Keratinocyte (primary cell): ENCODE results near the gene FAM184B. TPM values are rescaled to one million over a fixed set of nuclear protein-coding genes. Genes with fewer than 3 reads are reported as not detected.

Source experiments
- DNase-seq: peaks from one replicate; pipeline ENCODE4 v3.0.0-alpha.2; 2011; ENCODE audit warnings: low read depth, missing footprints, low spot score
- FAIRE-seq: peaks from 2 replicates; lab custom pipeline; 2011; peaks lifted over from hg19 to GRCh38; lab: Jason Lieb, UNC
- H2AFZ ChIP-seq: 2 replicates; pipeline ENCODE4 v1.6.0; 2012; ENCODE audit warnings: low read length, control low read depth, inconsistent platforms; ENCODE audit not compliant: control insufficient read depth
- H3K27ac ChIP-seq: 2 replicates; pipeline ENCODE4 v1.5.1; 2011; ENCODE audit warnings: low read length; ENCODE audit not compliant: control insufficient read depth, insufficient read depth
- H3K27me3 ChIP-seq: 3 replicates; pipeline ENCODE4 v1.6.0; 2011; ENCODE audit warnings: low read length; ENCODE audit not compliant: control insufficient read depth, insufficient read depth; ENCODE audit errors: extremely low read depth
- H3K36me3 ChIP-seq, 2 experiments: 2 replicates in 1 of 2; 3 replicates in 1 of 2; pipeline ENCODE4 v1.5.1; 2011; ENCODE audit warnings: low read length in 2 of 2, mild to moderate bottlenecking in 1 of 2; ENCODE audit not compliant: control insufficient read depth in 2 of 2, insufficient read depth in 2 of 2; ENCODE audit errors: extremely low read depth in 1 of 2
- H3K4me1 ChIP-seq: 3 replicates; pipeline ENCODE4 v1.5.1; 2011; ENCODE audit warnings: low read length; ENCODE audit not compliant: control insufficient read depth, insufficient read depth; ENCODE audit errors: extremely low read depth
- H3K4me2 ChIP-seq: 3 replicates; pipeline ENCODE4 v1.6.0; 2011; ENCODE audit warnings: low read depth, low read length; ENCODE audit not compliant: control insufficient read depth, insufficient read depth; ENCODE audit errors: extremely low read depth
- H3K4me3 ChIP-seq, 3 experiments: fragments of 200-600 bp in 1 of 3; sonication (generic) in 1 of 3; 2 replicates in 2 of 3; 3 replicates in 1 of 3; pipeline ENCODE4 v1.5.1; 2011 to 2016; ENCODE audit warnings: low read length in 3 of 3, mild to moderate bottlenecking in 3 of 3, control low read depth in 2 of 3, inconsistent platforms in 1 of 3, low read depth in 1 of 3, mixed read lengths in 1 of 3, mixed run types in 1 of 3, moderate library complexity in 1 of 3; ENCODE audit not compliant: control insufficient read depth in 2 of 3, insufficient read depth in 2 of 3; ENCODE audit errors: extremely low read depth in 1 of 3
- H3K79me2 ChIP-seq: 2 replicates; pipeline ENCODE4 v1.6.0; 2012; ENCODE audit warnings: low read length; ENCODE audit not compliant: control insufficient read depth, insufficient read depth
- H3K9ac ChIP-seq: 3 replicates; pipeline ENCODE4 v1.6.0; 2011; ENCODE audit warnings: low read length; ENCODE audit not compliant: control insufficient read depth, insufficient read depth; ENCODE audit errors: extremely low read depth
- H3K9me1 ChIP-seq: 3 replicates; pipeline ENCODE4 v1.6.0; 2011; ENCODE audit warnings: low read length; ENCODE audit not compliant: control insufficient read depth, insufficient read depth; ENCODE audit errors: extremely low read depth
- H3K9me3 ChIP-seq: 2 replicates; pipeline ENCODE4 v1.5.1; 2012; ENCODE audit warnings: low read depth, low read length; ENCODE audit not compliant: control insufficient read depth
- H4K20me1 ChIP-seq: 3 replicates; pipeline ENCODE4 v1.6.0; 2011; ENCODE audit warnings: low read length; ENCODE audit not compliant: control insufficient read depth, insufficient read depth; ENCODE audit errors: extremely low read depth
- CTCF ChIP-seq, 3 experiments: IDR thresholded peaks in 1 of 3; conservative IDR thresholded peaks in 1 of 3; optimal IDR thresholded peaks in 1 of 3; 2 replicates in 2 of 3; 3 replicates in 1 of 3; pipeline versions ENCODE3 to v1.5.1; 2011; ENCODE audit warnings: low read length in 3 of 3, mild to moderate bottlenecking in 3 of 3, moderate library complexity in 2 of 3, control low read depth in 1 of 3, inconsistent platforms in 1 of 3; ENCODE audit not compliant: insufficient read depth in 2 of 3; ENCODE audit errors: extremely low read depth in 1 of 3
- EZH2 ChIP-seq: IDR thresholded peaks from one replicate; pipeline ENCODE4 v1.6.1; 2012; ENCODE audit warnings: inconsistent platforms, mild to moderate bottlenecking, low read length, moderate library complexity
- dilution Hi-C: fragments of 300-500 bp; cut with MboI; formaldehyde crosslinking; loops from one replicate; pipeline ENCODE4 v1.7.0; 2020; ENCODE audit warnings: low sequenced_read_pairs; ENCODE audit not compliant: extremely low pct_ligation_motif_present
- polyA plus RNA-seq, 5 experiments: library from polyadenylated mRNA; depleted of rRNA in 3 of 5; stranded (reverse) in 3 of 5; stranded (forward) in 1 of 5; unstranded in 1 of 5; fragments of >200 nt; gene quantifications; 1 replicate in 1 of 5; 2 replicates in 3 of 5; 3 replicates in 1 of 5; pipeline versions ENCODE4 v1.2.1 to v1.2.3, GENCODE V29; 2011 to 2012; ENCODE audit warnings: missing spikeins in 2 of 5, low read depth in 1 of 5, low replicate concordance in 1 of 5

FAM184B gene
- polyA plus RNA-seq, 1 donor (not counting 4 experiments of a cell fraction or from before 2014, with no cell fraction given): 0.01 TPM

DNA sequence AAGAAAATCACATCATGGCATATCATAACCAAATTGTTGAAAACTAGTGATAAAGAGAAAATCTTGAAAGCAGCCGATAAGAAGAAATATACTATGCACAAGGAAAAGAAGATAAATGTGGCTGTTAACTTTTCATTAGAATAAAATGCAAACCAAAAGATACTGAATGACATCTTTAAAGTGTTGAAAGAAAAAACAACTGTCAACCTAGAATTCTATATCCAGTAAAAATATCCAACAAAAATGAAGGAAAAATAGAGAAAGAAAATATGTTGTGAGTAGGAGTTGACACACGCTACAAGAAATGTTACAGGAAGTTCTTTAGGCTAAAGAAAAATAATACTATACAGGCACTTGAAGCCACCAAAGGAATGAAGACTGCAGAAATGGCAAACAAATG, 82.0 kb downstream of the FAM184B start:
- H2AFZ ChIP-seq: no peak overlapping the region
- H3K36me3 ChIP-seq: no peaks in the 10 kb centered on the region
- H3K27ac ChIP-seq: no peak overlapping the region
- TF ChIP-seq CTCF (optimal IDR thresholded peaks at IDR 0.05 in 1 of 3, IDR thresholded peaks at IDR 0.05 in 1 of 3, conservative IDR thresholded peaks at IDR 0.05 in 1 of 3; ENCODE audit: extremely low read depth in 1 of 3, insufficient read depth in 2 of 3, low read length in 3 of 3) (no peak), EZH2 (no peak)
- no peaks in the 10 kb centered on the region for H3K9me1 ChIP-seq
- H3K27me3 ChIP-seq: no peaks in the 10 kb centered on the region
- no peak for FAIRE-seq
- dilution Hi-C loops: no loop called here
- no peak for DNase-seq
- no peaks in the 10 kb centered on the region for H3K79me2 ChIP-seq
- no peak overlapping the region for H3K4me2 ChIP-seq
- H3K9ac ChIP-seq: no peak overlapping the region
- no peaks in the 10 kb centered on the region for H3K4me1 ChIP-seq
- H3K9me3 ChIP-seq: no peaks in the 10 kb centered on the region
- H4K20me1 ChIP-seq: no peaks in the 10 kb centered on the region
- H3K4me3 ChIP-seq: no peak overlapping the region

DNA sequence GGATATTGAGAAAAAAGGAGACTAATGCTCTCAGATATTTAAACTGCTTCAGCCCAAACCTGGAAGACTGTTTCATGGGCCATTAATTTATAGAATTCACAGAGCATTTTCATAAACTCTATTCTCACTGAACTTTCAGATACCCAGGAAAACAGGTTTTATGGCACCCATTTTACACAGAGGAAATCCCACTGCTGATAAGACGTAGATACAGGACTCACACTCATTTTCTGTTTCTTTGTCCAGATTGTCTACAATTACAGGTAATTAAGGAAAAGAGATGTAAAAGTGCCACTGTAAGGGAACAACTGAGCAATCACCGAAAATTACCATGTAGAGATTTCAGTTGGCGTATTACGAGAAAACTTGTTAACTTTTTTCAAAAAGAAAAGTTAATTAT, 83.3 kb downstream of the FAM184B start:
- TF ChIP-seq EZH2 (no peak), CTCF (optimal IDR thresholded peaks at IDR 0.05 in 1 of 3, IDR thresholded peaks at IDR 0.05 in 1 of 3, conservative IDR thresholded peaks at IDR 0.05 in 1 of 3; ENCODE audit: extremely low read depth in 1 of 3, insufficient read depth in 2 of 3, low read length in 3 of 3) (no peak)
- H3K9ac ChIP-seq: no peak overlapping the region
- H3K9me1 ChIP-seq: no peaks in the 10 kb centered on the region
- no peaks in the 10 kb centered on the region for H3K36me3 ChIP-seq
- no peak overlapping the region for H3K27ac ChIP-seq
- FAIRE-seq (no peak), DNase-seq (no peak)
- no peak overlapping the region for H2AFZ ChIP-seq
- no peak overlapping the region for H3K4me3 ChIP-seq
- H3K4me2 ChIP-seq: no peak overlapping the region
- no peaks in the 10 kb centered on the region for H4K20me1 ChIP-seq
- no peaks in the 10 kb centered on the region for H3K79me2 ChIP-seq
- dilution Hi-C loops: no loop called here
- no peaks in the 10 kb centered on the region for H3K4me1 ChIP-seq
- no peaks in the 10 kb centered on the region for H3K9me3 ChIP-seq
- H3K27me3 ChIP-seq: no peaks in the 10 kb centered on the region
